ENCODE results near the gene TRAPPC2.
"Not testable (repeated sequence)": the region's sequence is repeated elsewhere in the genome, so short reads cannot be mapped to it uniquely, and the experiment has no call there.

The TRAPPC2 gene

GRCh38 chrX:13732246-13733067 is 2.0 kb downstream of the TRAPPC2 start:
- no peak for DNase-seq (ENCODE audit: low read depth)
- H3K4me3 ChIP-seq (ENCODE audit: low read depth, low read length) = no peak overlapping the region
- TF ChIP-seq, protein P1, sequence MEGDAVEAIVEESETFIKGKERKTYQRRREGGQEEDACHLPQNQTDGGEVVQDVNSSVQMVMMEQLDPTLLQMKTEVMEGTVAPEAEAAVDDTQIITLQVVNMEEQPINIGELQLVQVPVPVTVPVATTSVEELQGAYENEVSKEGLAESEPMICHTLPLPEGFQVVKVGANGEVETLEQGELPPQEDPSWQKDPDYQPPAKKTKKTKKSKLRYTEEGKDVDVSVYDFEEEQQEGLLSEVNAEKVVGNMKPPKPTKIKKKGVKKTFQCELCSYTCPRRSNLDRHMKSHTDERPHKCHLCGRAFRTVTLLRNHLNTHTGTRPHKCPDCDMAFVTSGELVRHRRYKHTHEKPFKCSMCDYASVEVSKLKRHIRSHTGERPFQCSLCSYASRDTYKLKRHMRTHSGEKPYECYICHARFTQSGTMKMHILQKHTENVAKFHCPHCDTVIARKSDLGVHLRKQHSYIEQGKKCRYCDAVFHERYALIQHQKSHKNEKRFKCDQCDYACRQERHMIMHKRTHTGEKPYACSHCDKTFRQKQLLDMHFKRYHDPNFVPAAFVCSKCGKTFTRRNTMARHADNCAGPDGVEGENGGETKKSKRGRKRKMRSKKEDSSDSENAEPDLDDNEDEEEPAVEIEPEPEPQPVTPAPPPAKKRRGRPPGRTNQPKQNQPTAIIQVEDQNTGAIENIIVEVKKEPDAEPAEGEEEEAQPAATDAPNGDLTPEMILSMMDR (IDR thresholded peaks at IDR 0.05; ENCODE audit: control insufficient read depth, extremely low read depth, insufficient read depth) = no peak

DNA sequence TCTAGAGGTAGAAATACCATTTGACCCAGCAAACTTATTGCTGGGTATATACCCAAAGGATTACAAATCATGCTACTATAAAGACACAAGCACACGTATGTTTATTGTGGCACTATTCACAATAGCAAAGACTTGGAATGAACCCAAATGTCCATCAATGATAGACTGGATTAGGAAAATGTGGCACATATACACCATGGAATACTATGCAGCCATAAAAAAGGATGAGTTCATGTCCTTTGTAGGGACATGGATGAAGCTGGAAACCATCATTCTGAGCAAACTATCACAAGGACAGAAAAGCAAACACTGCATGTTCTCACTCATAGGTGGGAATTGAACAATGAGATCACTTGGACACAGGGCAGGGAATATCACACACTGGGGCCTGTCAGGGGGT is 3.9 kb downstream of the TRAPPC2 start:
- not testable (repeated sequence) for DNase-seq (ENCODE audit: low read depth); H3K4me3 ChIP-seq (ENCODE audit: low read depth, low read length)

GRCh38 chrX:13726583-13726982 is 7.8 kb downstream of the TRAPPC2 start:
- not testable (repeated sequence) for H3K4me3 ChIP-seq (ENCODE audit: low read depth, low read length); DNase-seq (ENCODE audit: low read depth)

DNA sequence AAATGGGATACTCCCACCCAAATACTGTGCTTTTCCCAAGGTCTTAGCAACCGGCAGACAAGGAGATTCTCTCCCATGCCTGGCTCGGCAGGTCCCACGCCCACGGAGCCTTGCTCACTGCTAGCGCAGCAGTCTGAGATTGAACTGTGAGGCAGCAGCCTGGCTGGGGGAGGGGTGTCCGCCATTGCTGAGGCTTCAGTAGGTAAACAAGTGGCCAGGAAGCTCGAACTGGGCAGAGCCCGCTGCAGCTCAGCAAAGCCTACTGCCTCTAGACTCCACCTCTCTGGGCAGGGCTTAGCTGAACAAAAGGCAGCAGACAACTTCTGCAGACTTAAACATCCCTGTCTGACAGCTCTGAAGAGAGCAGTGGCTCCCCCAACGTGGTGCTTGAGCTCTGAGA is 9.5 kb downstream of the TRAPPC2 start:
- not testable (repeated sequence) for DNase-seq (ENCODE audit: low read depth); H3K4me3 ChIP-seq (ENCODE audit: low read depth, low read length)

DNA sequence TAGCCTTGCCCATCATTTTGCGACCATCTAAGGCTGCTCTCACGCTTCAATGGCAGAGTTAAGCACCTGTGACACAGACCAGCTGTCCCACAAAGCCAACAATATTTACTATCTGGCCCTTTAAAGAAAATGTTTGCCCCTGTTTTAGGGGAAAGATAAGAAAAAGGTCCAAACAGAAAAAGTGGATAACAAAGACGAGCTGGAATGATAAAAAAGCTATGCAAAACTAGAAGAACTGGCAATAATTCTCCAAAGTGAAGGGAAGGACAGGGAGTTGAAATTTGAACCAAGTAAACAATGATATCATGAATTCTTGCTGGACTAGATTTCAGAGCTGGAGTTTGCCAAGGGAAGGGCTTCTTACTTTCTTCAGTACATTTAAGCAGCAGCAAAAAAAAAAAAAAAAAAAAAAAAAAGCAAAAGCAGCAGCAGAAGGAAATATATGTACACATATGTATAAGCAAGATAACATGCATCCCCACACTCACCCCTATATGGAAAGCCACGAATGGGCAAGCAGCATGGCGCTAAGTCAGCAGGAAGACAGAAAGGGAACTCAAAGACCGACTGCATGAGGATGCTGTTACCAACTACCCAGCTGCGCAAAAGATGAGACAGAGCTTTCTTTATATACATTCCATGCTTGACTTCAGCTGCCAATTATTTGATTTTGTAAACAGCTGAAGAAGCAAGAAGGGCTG is 12.5 kb downstream of the TRAPPC2 start:
- 0 out of 2 replicates have a peak overlapping the region, but pooled peaks have one; percentile 7 for H3K4me3 ChIP-seq (ENCODE audit: low read depth, low read length)
- TF ChIP-seq, protein P1 (IDR thresholded peaks at IDR 0.05; ENCODE audit: control insufficient read depth, extremely low read depth, insufficient read depth) = no peak
- DNase-seq (ENCODE audit: low read depth) = peak; percentile 33

DNA sequence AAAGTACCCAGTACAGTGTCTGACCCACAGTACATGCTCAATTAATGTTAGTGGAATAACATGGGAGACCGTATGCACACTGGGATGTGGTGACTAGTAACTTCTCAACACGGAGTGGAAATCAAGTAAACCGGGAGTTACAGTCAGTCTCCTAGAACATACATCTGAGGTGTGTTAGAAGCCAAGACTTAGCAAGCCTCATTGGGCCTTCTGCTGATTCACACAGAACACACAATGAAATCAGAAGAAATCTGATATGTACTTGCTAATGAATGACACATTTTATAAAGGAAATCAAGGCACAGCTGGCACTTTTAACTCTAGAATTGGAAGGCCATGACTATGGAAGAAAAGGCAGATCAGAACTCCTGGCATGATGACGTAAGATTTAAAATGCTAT is 13.0 kb downstream of the TRAPPC2 start:
- TF ChIP-seq, protein P1 (IDR thresholded peaks at IDR 0.05; ENCODE audit: control insufficient read depth, extremely low read depth, insufficient read depth) = no peak
- DNase-seq (ENCODE audit: low read depth) = no peak
- no peak overlapping the region for H3K4me3 ChIP-seq (ENCODE audit: low read depth, low read length)

DNA sequence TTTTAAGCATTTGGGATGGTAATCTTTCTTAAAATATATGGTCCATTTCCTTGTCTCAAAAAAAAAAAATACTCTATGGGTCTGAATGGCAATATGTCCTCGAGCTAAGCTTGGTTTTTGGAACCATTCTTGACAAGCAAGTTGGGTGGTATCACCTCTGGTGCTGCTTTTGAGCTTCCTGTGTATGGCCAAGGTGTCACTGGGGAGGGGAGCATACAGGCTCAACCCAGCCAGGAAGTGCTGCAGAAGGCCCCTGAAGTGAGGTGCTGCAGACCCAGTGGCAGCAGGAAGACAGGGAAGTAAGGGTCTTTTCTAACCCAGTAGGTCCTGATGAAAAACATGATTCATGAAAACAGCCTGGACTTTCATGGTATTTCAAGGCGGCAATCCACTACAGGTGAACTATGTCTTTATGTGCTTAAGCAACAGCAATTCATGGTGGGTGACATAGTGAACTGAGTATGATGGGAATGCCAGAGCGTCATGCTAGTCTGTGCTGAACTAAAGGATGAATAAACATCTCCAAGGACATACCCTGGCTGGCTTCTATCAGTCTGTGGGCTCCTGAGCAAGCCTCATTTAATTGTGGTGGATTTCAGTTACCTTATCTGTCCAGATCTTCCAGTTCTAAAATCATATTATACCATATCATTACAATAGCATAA is 15.1 kb downstream of the TRAPPC2 start:
- TF ChIP-seq, protein P1 (IDR thresholded peaks at IDR 0.05; ENCODE audit: control insufficient read depth, extremely low read depth, insufficient read depth) = no peak
- H3K4me3 ChIP-seq (ENCODE audit: low read depth, low read length) = no peak overlapping the region
- DNase-seq (ENCODE audit: low read depth) = no peak

- TF ChIP-seq, protein P1 (IDR thresholded peaks at IDR 0.05; ENCODE audit: control insufficient read depth, extremely low read depth, insufficient read depth) = no peak
- DNase-seq (ENCODE audit: low read depth) = no peak
- no peak overlapping the region for H3K4me3 ChIP-seq (ENCODE audit: low read depth, low read length)
Observed at GRCh38 chrX:13717700-13718472, 16.5 kb downstream of the TRAPPC2 start.

All from LNCaP clone FGC (cell line).